DMS53 treated with DMSO at 0.1 percent for 48 hours (cell line): Measurements from ENCODE around the gene CTDSPL.

Source experiments
- DNase-seq: peaks from one replicate; lab custom pipeline; 2025; ENCODE audit not compliant: unreplicated experiment; lab: John Stamatoyannopoulos, UW

Gene CTDSPL

GRCh38 chr3:37997791-37998370, 136.2 kb downstream of the CTDSPL start:
- no peak for DNase-seq

- no peak for DNase-seq
Observed at GRCh38 chr3:37999836-38000235, 138.2 kb downstream of the CTDSPL start.

GRCh38 chr3:38000242-38000916, 138.7 kb downstream of the CTDSPL start:
- no peak for DNase-seq

GRCh38 chr3:38000965-38001455, 139.3 kb downstream of the CTDSPL start:
- DNase-seq = no peak

- no peak for DNase-seq
Observed at GRCh38 chr3:38001456-38002081, 139.9 kb downstream of the CTDSPL start.

- DNase-seq = no peak
Observed at GRCh38 chr3:38002291-38002876, 140.7 kb downstream of the CTDSPL start.

- no peak for DNase-seq
Observed at GRCh38 chr3:38002940-38003339, 141.3 kb downstream of the CTDSPL start.

GRCh38 chr3:38003371-38003816, 141.7 kb downstream of the CTDSPL start:
- no peak for DNase-seq

- no peak for DNase-seq
Observed at GRCh38 chr3:38003817-38004414, 142.2 kb downstream of the CTDSPL start.

GRCh38 chr3:38004415-38005075, 142.9 kb downstream of the CTDSPL start:
- peak; percentile 42 for DNase-seq

GRCh38 chr3:38005076-38006020, 143.7 kb downstream of the CTDSPL start:
- no peak for DNase-seq

GRCh38 chr3:38006031-38006430, 144.4 kb downstream of the CTDSPL start:
- no peak for DNase-seq

GRCh38 chr3:38006445-38006995, 144.8 kb downstream of the CTDSPL start:
- no peak for DNase-seq

- DNase-seq = no peak
Observed at GRCh38 chr3:38007754-38008090, 146.0 kb downstream of the CTDSPL start.

GRCh38 chr3:38008191-38008701, 146.6 kb downstream of the CTDSPL start:
- no peak for DNase-seq

- no peak for DNase-seq
Observed at GRCh38 chr3:38008971-38009580, 147.4 kb downstream of the CTDSPL start.

GRCh38 chr3:38009807-38010591, 148.3 kb downstream of the CTDSPL start:
- no peak for DNase-seq

GRCh38 chr3:38011111-38011510, 149.4 kb downstream of the CTDSPL start:
- DNase-seq = no peak
